K562 (cell line): ENCODE measurements around the gene THRSP. TPM values are rescaled to one million over a fixed set of nuclear protein-coding genes. Genes with fewer than 3 reads are reported as not detected.

ENCODE experiments used
- ETV1 ChIP-seq: fragments of 450-650 bp; conservative IDR thresholded peaks from 2 replicates; pipeline ENCODE4 v1.6.1; 2016; ENCODE audit warnings: missing genetic modification characterization, control low read depth, low read depth, missing compliant biosample characterization
- FOXM1 ChIP-seq, 2 experiments: fragments of 450-650 bp in 1 of 2; sonication (generic) in 1 of 2; formaldehyde crosslinking in 1 of 2; IDR thresholded peaks; 2 replicates each; pipeline versions ENCODE4 v1.6.1 to v1.9.0; 2017 to 2022; ENCODE audit warnings: low read depth in 2 of 2, mild to moderate bottlenecking in 2 of 2, missing genetic modification reagents in 1 of 2, moderate library complexity in 1 of 2
- GATAD2B ChIP-seq: fragments of 450-650 bp; IDR thresholded peaks from 2 replicates; pipeline ENCODE4 v1.6.1; 2017; ENCODE audit warnings: mild to moderate bottlenecking, borderline replicate concordance
- IRF2 ChIP-seq: sonication (generic); formaldehyde crosslinking; IDR thresholded peaks from 2 replicates; pipeline ENCODE4 v1.8.1; 2022; ENCODE audit warnings: mild to moderate bottlenecking, missing genetic modification reagents
- PPARD ChIP-seq: fragments of 250-450 bp; sonication (Bioruptor Pico); IDR thresholded peaks from 2 replicates; pipeline ENCODE4 v1.8.0; 2022; ENCODE audit warnings: inconsistent platforms, mild to moderate bottlenecking, moderate library complexity
- PTRF ChIP-seq: fragments of 450-650 bp; IDR thresholded peaks from 2 replicates; pipeline ENCODE4 v1.6.1; 2016; ENCODE audit warnings: mild to moderate bottlenecking, missing genetic modification characterization, missing compliant biosample characterization
- PURB ChIP-seq: sonication (generic); formaldehyde crosslinking; IDR thresholded peaks from 2 replicates; pipeline ENCODE4 v1.9.0; 2021; ENCODE audit warnings: low read depth, mild to moderate bottlenecking, missing genetic modification reagents
- TEAD2 ChIP-seq: fragments of 450-650 bp; IDR thresholded peaks from 2 replicates; pipeline ENCODE4 v1.6.1; 2016; ENCODE audit warnings: missing genetic modification characterization, control low read depth, missing compliant biosample characterization
- THRAP3 ChIP-seq: fragments of 450-650 bp; IDR thresholded peaks from 2 replicates; pipeline ENCODE4 v1.6.1; 2016; ENCODE audit warnings: mild to moderate bottlenecking, inconsistent platforms, borderline replicate concordance
- ZNF184 ChIP-seq: sonication (generic); formaldehyde crosslinking; IDR thresholded peaks from 2 replicates; pipeline ENCODE4 v1.5.0; 2020; ENCODE audit warnings: missing genetic modification reagents
- ZNF75A ChIP-seq: fragments of 450-650 bp; formaldehyde crosslinking; IDR thresholded peaks from 2 replicates; pipeline ENCODE4 v1.4.0; 2020; ENCODE audit warnings: mild to moderate bottlenecking
- polyA plus RNA-seq, 8 experiments: library from polyadenylated mRNA; depleted of rRNA in 4 of 8; stranded (reverse) in 5 of 8; unstranded in 3 of 8; fragments of >200 nt; fragmentation: Nextera tagmentation in 2 of 8; fragmentation: Illumina TruSeq in 1 of 8; extraction: Ambion mirVana in 2 of 8; extraction: Trizol in 1 of 8; gene quantifications; 2 replicates each; pipeline versions ENCODE4 v1.2.1 to v1.2.3, GENCODE V29; 2011 to 2014; ENCODE audit warnings: inconsistent platforms in 1 of 8, missing spikeins in 1 of 8
- total RNA-seq, 7 experiments: library from RNA; depleted of rRNA in 6 of 7; stranded (reverse); fragments of >200 nt in 6 of 7; fragmentation: Illumina TruSeq in 2 of 7; extraction: Trizol in 2 of 7; gene quantifications; 2 replicates each; pipeline versions ENCODE4 v1.2.1 to v1.2.3, GENCODE V29; 2011 to 2021; ENCODE audit warnings: low replicate concordance in 1 of 7
- TF ChIP-seq, protein P1 (sequence below): sonication (generic); formaldehyde crosslinking; IDR thresholded peaks from 2 replicates; pipeline ENCODE4 v1.4.0; 2020; ENCODE audit warnings: mild to moderate bottlenecking, missing genetic modification reagents
- TF ChIP-seq, protein P2 (sequence below), 2 experiments: fragments of 150-350 bp in 1 of 2; IDR thresholded peaks; 2 replicates each; pipeline ENCODE4 v1.6.1; 2012 to 2016; ENCODE audit warnings: low read depth in 2 of 2, low read length in 2 of 2, mild to moderate bottlenecking in 1 of 2, moderate library complexity in 1 of 2
- TF ChIP-seq, protein P3 (sequence below): fragments of 250-450 bp; sonication (Bioruptor Pico); IDR thresholded peaks from 2 replicates; pipeline ENCODE4 v1.8.0; 2022; ENCODE audit warnings: inconsistent platforms, mild to moderate bottlenecking, moderate library complexity, borderline replicate concordance
- TF ChIP-seq, protein P4 (sequence below): IDR thresholded peaks from 2 replicates; pipeline ENCODE4 v1.6.1; 2011; ENCODE audit not compliant: insufficient read length; ENCODE audit errors: extremely low read depth
- TF ChIP-seq, protein P5 (sequence below): fragments of 250-450 bp; sonication (Bioruptor Pico); IDR thresholded peaks from 2 replicates; pipeline ENCODE4 v1.4.0; 2020

The THRSP gene
- total and polyA plus RNA-seq, 9 of the 15 experiments (the other 6 are each of a cell fraction or from before 2014, with no cell fraction given) = 0.23 to 0.56 (median 0.31) TPM; not detected in 2

DNA sequence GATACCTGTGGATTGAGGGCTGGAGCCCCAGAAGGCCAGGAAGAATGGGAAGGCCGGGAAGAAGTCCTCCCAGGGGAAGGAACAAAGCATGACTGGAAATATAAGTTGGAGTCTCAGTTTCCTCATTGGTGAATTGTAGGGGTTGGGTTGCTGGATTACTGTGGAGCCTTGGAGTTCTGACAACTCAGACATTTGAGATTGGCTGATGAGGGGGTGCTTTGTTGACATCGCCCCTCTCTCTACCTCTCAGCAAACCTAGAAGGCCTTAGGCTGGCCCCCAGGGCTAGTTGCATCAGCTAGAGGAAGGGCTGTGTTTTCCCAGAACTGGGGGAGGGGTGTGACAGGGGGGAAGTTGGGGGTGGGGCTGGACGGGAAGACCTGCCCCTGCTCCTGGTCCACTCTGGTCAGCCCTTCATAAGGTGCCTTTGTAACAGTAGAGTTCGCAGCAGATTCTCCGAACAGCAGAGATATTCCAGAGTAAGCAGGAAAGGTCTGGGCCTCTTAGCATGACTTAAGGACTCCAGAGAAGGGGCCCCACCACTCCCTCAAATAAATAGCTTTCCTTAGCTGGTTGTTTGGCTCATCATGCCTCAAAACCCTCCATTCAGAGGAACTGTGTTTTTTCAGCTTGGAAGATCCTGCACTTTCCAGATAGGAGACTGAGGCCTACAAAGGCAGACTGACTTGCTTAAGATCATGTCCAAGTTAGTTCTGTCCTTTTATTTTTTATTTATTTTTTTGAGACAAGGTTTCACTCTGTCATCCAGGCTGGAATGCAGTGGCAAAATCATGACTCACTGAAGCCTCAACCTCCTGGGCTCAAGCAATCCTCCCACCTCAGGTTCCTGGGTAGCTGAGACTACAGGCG lies 12.5 kb upstream of the THRSP start (continued):
- TF ChIP-seq ZNF184 (CRISPR knock-in tag) = no peak
- TF ChIP-seq PURB (CRISPR knock-in tag) = no peak
- TF ChIP-seq, protein P1, sequence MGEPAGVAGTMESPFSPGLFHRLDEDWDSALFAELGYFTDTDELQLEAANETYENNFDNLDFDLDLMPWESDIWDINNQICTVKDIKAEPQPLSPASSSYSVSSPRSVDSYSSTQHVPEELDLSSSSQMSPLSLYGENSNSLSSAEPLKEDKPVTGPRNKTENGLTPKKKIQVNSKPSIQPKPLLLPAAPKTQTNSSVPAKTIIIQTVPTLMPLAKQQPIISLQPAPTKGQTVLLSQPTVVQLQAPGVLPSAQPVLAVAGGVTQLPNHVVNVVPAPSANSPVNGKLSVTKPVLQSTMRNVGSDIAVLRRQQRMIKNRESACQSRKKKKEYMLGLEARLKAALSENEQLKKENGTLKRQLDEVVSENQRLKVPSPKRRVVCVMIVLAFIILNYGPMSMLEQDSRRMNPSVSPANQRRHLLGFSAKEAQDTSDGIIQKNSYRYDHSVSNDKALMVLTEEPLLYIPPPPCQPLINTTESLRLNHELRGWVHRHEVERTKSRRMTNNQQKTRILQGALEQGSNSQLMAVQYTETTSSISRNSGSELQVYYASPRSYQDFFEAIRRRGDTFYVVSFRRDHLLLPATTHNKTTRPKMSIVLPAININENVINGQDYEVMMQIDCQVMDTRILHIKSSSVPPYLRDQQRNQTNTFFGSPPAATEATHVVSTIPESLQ (CRISPR knock-in tag) = no peak
- TF ChIP-seq PTRF (tag) = no peak
- no peak for TF ChIP-seq FOXM1 (IDR thresholded peaks at IDR 0.05; ENCODE audit: low read depth)
- TF ChIP-seq FOXM1 (CRISPR knock-in tag; IDR thresholded peaks at IDR 0.05; ENCODE audit: low read depth) = no peak
- TF ChIP-seq, protein P2, sequence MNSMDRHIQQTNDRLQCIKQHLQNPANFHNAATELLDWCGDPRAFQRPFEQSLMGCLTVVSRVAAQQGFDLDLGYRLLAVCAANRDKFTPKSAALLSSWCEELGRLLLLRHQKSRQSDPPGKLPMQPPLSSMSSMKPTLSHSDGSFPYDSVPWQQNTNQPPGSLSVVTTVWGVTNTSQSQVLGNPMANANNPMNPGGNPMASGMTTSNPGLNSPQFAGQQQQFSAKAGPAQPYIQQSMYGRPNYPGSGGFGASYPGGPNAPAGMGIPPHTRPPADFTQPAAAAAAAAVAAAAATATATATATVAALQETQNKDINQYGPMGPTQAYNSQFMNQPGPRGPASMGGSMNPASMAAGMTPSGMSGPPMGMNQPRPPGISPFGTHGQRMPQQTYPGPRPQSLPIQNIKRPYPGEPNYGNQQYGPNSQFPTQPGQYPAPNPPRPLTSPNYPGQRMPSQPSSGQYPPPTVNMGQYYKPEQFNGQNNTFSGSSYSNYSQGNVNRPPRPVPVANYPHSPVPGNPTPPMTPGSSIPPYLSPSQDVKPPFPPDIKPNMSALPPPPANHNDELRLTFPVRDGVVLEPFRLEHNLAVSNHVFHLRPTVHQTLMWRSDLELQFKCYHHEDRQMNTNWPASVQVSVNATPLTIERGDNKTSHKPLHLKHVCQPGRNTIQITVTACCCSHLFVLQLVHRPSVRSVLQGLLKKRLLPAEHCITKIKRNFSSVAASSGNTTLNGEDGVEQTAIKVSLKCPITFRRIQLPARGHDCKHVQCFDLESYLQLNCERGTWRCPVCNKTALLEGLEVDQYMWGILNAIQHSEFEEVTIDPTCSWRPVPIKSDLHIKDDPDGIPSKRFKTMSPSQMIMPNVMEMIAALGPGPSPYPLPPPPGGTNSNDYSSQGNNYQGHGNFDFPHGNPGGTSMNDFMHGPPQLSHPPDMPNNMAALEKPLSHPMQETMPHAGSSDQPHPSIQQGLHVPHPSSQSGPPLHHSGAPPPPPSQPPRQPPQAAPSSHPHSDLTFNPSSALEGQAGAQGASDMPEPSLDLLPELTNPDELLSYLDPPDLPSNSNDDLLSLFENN (IDR thresholded peaks at IDR 0.05; ENCODE audit: low read depth in 2 of 2, low read length in 2 of 2) = no peak
- TF ChIP-seq, protein P3, sequence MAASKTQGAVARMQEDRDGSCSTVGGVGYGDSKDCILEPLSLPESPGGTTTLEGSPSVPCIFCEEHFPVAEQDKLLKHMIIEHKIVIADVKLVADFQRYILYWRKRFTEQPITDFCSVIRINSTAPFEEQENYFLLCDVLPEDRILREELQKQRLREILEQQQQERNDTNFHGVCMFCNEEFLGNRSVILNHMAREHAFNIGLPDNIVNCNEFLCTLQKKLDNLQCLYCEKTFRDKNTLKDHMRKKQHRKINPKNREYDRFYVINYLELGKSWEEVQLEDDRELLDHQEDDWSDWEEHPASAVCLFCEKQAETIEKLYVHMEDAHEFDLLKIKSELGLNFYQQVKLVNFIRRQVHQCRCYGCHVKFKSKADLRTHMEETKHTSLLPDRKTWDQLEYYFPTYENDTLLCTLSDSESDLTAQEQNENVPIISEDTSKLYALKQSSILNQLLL (CRISPR knock-in tag) = no peak
- no peak for TF ChIP-seq ZNF75A (CRISPR knock-in tag)
- TF ChIP-seq, protein P4, sequence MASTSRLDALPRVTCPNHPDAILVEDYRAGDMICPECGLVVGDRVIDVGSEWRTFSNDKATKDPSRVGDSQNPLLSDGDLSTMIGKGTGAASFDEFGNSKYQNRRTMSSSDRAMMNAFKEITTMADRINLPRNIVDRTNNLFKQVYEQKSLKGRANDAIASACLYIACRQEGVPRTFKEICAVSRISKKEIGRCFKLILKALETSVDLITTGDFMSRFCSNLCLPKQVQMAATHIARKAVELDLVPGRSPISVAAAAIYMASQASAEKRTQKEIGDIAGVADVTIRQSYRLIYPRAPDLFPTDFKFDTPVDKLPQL = no peak
- 0 out of 2 replicates have a peak, but pooled peaks have one; percentile 48 for TF ChIP-seq TEAD2 (tag)
- TF ChIP-seq THRAP3 = no peak
- no peak for TF ChIP-seq PPARD (CRISPR knock-in tag)
- 0 out of 2 replicates have a peak, but pooled peaks have one; percentile 3 for TF ChIP-seq ETV1 (tag)
- no peak for TF ChIP-seq IRF2
- TF ChIP-seq, protein P5, sequence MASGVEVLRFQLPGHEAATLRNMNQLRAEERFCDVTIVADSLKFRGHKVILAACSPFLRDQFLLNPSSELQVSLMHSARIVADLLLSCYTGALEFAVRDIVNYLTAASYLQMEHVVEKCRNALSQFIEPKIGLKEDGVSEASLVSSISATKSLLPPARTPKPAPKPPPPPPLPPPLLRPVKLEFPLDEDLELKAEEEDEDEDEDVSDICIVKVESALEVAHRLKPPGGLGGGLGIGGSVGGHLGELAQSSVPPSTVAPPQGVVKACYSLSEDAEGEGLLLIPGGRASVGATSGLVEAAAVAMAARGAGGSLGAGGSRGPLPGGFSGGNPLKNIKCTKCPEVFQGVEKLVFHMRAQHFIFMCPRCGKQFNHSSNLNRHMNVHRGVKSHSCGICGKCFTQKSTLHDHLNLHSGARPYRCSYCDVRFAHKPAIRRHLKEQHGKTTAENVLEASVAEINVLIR (CRISPR knock-in tag) = no peak
- no peak for TF ChIP-seq GATAD2B
